SH-SY5Y (cell line): ENCODE measurements around the gene DIABLO.

Experiments used
- GATA2 ChIP-seq: IDR thresholded peaks from 2 replicates; pipeline ENCODE4 v1.6.1; 2011; ENCODE audit warnings: mild to moderate bottlenecking, low read depth, low read length
- GATA3 ChIP-seq: IDR thresholded peaks from 2 replicates; pipeline ENCODE4 v1.6.1; 2011; ENCODE audit warnings: low read depth, mild to moderate bottlenecking, low read length, moderate library complexity

DNA sequence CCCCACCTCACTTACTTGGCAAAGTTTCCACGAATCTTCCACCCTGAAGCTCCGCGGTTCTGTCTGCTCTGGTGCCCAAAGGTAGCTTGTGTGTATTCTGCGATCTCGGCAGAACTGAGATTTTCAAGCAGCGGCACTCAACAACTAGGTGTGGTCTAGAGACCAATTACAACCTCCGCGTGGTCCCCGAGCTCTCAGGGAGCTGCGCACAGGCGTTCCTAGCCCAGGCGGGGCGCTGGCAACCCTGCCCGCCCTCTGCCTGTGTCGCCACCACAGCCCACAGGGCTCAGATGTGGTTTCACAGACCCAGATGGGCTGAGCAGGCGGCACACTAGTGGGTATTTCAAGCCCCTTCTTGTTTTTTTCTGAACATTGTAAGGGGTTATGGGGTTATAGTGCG is 1.5 kb upstream of the DIABLO start:
- TF ChIP-seq GATA3 (no peak), GATA2 (no peak)
